ENCODE results near the gene ARHGEF17.

GRCh38 chr11:73342633-73343032 is 34.6 kb downstream of the ARHGEF17 start:
- TF ChIP-seq EP300 (IDR thresholded peaks at IDR 0.05) (no peak), CTCF (IDR thresholded peaks at IDR 0.05) (peak in 1 of 3 experiments; percentile 16), POLR2AphosphoS5 (IDR thresholded peaks at IDR 0.05) (no peak)

Measured in esophagus muscularis mucosa (tissue), 4 donors.